Heart left ventricle (tissue), 16 donors: Measurements from ENCODE around the gene DNAH3. TPM values are rescaled to one million over a fixed set of nuclear protein-coding genes. Genes with fewer than 3 reads are reported as not detected.
A peak's percentile ranks its signal among the peaks of the same experiment; 100 is the strongest.

ENCODE experiments used
- ATAC-seq, 4 donors: fragments of 200-7000 bp; cut with Tn5 transposase; one replicate each; pipeline ENCODE4 v1.9.1; 2020 to 2022; ENCODE audit warnings: moderate library complexity in 4 of 4, mild to moderate bottlenecking in 3 of 4, moderate number of reproducible peaks in 1 of 4
- DNase-seq, 5 donors: peaks; one replicate each; pipeline ENCODE4 v3.0.0-alpha.2; 2020
- H3K27ac ChIP-seq, 12 donors: fragments of 200-600 bp; sonication (generic) in 4 of 12; one replicate each; pipeline versions ENCODE4 v1.5.0 to v1.8.0; 2016 to 2022; ENCODE audit warnings: mild to moderate bottlenecking in 2 of 12
- H3K27me3 ChIP-seq, 9 donors: fragments of 200-600 bp; sonication (generic) in 2 of 9; one replicate each; pipeline versions ENCODE4 v1.5.1 to v1.8.0; 2016 to 2022; ENCODE audit warnings: mild to moderate bottlenecking in 3 of 9
- H3K36me3 ChIP-seq, 9 donors: fragments of 200-600 bp; sonication (generic) in 2 of 9; one replicate each; pipeline versions ENCODE4 v1.5.0 to v1.8.0; 2018 to 2022; ENCODE audit warnings: mild to moderate bottlenecking in 2 of 9
- H3K4me1 ChIP-seq, 12 donors: fragments of 200-600 bp; sonication (generic) in 4 of 12; one replicate each; pipeline versions ENCODE4 v1.5.0 to v1.8.0; 2016 to 2022; ENCODE audit warnings: mild to moderate bottlenecking in 3 of 12
- H3K4me3 ChIP-seq, 12 donors: fragments of 200-600 bp; sonication (generic) in 4 of 12; one replicate each; pipeline versions ENCODE4 v1.5.0 to v1.8.0; 2017 to 2022; ENCODE audit warnings: mild to moderate bottlenecking in 9 of 12, moderate library complexity in 4 of 12
- H3K9me3 ChIP-seq, 12 donors: fragments of 200-600 bp; sonication (generic) in 4 of 12; one replicate each; pipeline versions ENCODE4 v1.5.0 to v1.8.0; 2016 to 2022; ENCODE audit warnings: mild to moderate bottlenecking in 1 of 12
- CTCF ChIP-seq, 12 donors: fragments of 200-600 bp; sonication (generic) in 4 of 12; IDR thresholded peaks; one replicate each; pipeline versions ENCODE4 v1.5.0 to v1.8.0; 2018 to 2022; ENCODE audit warnings: antibody characterized with exemption in 12 of 12, mild to moderate bottlenecking in 5 of 12
- POLR2A ChIP-seq, 2 donors: fragments of 450-650 bp; IDR thresholded peaks; one replicate each; pipeline ENCODE4 v1.6.1; 2017; ENCODE audit warnings: antibody characterized with exemption in 2 of 2, mild to moderate bottlenecking in 2 of 2, moderate library complexity in 2 of 2
- WGBS, 4 donors: extraction: QIAGEN DNeasy Blood & Tissue Kit in 2 of 4; methylation state at CpG; one replicate each; pipeline versions ENCODE4 v1.1.5 to v1.1.7; 2013 to 2018; 5-methylcytosine and 5-hydroxymethylcytosine counted together
- intact Hi-C, 10 donors: fragments of 100-400 bp; cut with DNase I; formaldehyde crosslinking; loops; one replicate each; pipeline versions ENCODE4 v1.11.1 to v1.14.2; 2022
- polyA plus RNA-seq, 2 donors: library from polyadenylated mRNA; stranded (reverse); fragments of 200-250 nt; gene quantifications; one replicate each; pipeline ENCODE4 v1.2.3, GENCODE V29; 2013
- total RNA-seq, 9 donors: library from RNA; depleted of rRNA in 2 of 9; stranded (reverse); fragments of >200 nt in 2 of 9; fragmentation: NEBNext Ultra II Directional in 3 of 9; extraction: Animal tissue kit (Norgen Biotek cat#: 25700) in 3 of 9; gene quantifications; one replicate each; pipeline versions ENCODE4 v1.1.0 to v1.2.4, GENCODE V29; 2016 to 2023
- donor health status: ischemic (EF 13 %, LVEDD 7.1; RV severe dilation, severe dysfunction).
- donor health status: healthy with polysubstance abuse.
- donor health status: DM: no; HTN: yes; CAD: no.
- donor health status: DM: no; HTN: no; CAD: no.
- donor health status: ischemic (EF 25% LVEDD 6.9; RV normal size, moderate dysfunction).
- donor health status: ischemic (EF 25% LVEDD 5.7; RV mildly dilated, moderate dysfunction).
- donor health status: healthy.
- donor health status: DM: yes; HTN: yes; CAD: no.
- donor health status: ischemic (EF 35%, LVEDD 5.7; RV mildly dilated, moderate dysfunction).
- donor health status: nonischemic (EF 11% LVEDD 7.7; RV severe dilation, severe dysfunction).
- donor health status: DM: yes; HTN: yes; CAD: no.
- donor health status: PGD.
- donor health status: ischemic (EF 29% LVEDD 5.4; RV normal size, mild dysfunction).
- donor health status: nonischemic (EF 23%, LVEDD 6.1; RV moderate dilation, normal function).

Gene DNAH3
- total and polyA plus RNA-seq, 11 donors, result 0.01 to 2.0 (median 0.87) TPM

- TF ChIP-seq POLR2A (IDR thresholded peaks at IDR 0.05) (no peak), CTCF (IDR thresholded peaks at IDR 0.05) (no peak)
- 17 to 23% (median 21%) methylated on average over 3 of the region's 3 CpGs for WGBS, 4 donors
- DNase-seq (no peak), ATAC-seq (no peak)
- Histone ChIP-seq H3K27me3 (no peaks in the 10 kb centered on the region), H3K27ac (peak overlapping the region; percentile 28 to 99 (median 74)), H3K36me3 (peaks cover 0 to 5% (median 0%) of the 10 kb centered on the region in 9 donors), H3K4me3 (peak overlapping the region in 2 of 12 donors; percentile 20 to 31), H3K4me1 (peaks cover 13 to 78% (median 56%) of the 10 kb centered on the region in 12 donors), H3K9me3 (no peaks in the 10 kb centered on the region)
- intact Hi-C loops, result loop anchor here in 9 of 10 donors (5.0 kb wide), 3 partner anchors 37 to 398 kb away; no protein-coding TSS in a partner anchor
Observed at GRCh38 chr16:20904507-20905081, 246.1 kb downstream of the DNAH3 start.

GRCh38 chr16:20903899-20904506 is 246.6 kb downstream of the DNAH3 start:
- WGBS, 4 donors, result 36 to 39% (median 37%) methylated on average over 5 of the region's 5 CpGs
- Histone ChIP-seq H3K27me3 (no peaks in the 10 kb centered on the region), H3K36me3 (peaks cover 0 to 5% (median 0%) of the 10 kb centered on the region in 9 donors), H3K9me3 (no peaks in the 10 kb centered on the region), H3K4me3 (peak overlapping the region in 2 of 12 donors; percentile 20 to 31), H3K27ac (peak overlapping the region; percentile 24 to 99 (median 71)), H3K4me1 (peaks cover 13 to 79% (median 58%) of the 10 kb centered on the region in 12 donors)
- ATAC-seq (no peak), DNase-seq (no peak)
- TF ChIP-seq CTCF (IDR thresholded peaks at IDR 0.05), result no peak
- no peak for TF ChIP-seq POLR2A (IDR thresholded peaks at IDR 0.05)
- intact Hi-C loops, result loop anchor here in 8 of 10 donors (2.0 to 5.0 kb wide), 4 partner anchors 37 to 398 kb away; no protein-coding TSS in a partner anchor

- no peak for DNase-seq
- intact Hi-C loops, result loop anchor here in 8 of 10 donors (2.0 to 5.0 kb wide), 4 partner anchors 36 to 399 kb away; no protein-coding TSS in a partner anchor
- Histone ChIP-seq H3K9me3 (no peaks in the 10 kb centered on the region), H3K27me3 (no peaks in the 10 kb centered on the region), H3K4me3 (no peak overlapping the region), H3K36me3 (peaks cover 0 to 5% (median 0%) of the 10 kb centered on the region in 9 donors), H3K4me1 (peaks cover 17 to 81% (median 65%) of the 10 kb centered on the region in 12 donors), H3K27ac (peak overlapping the region in 10 of 12 donors; percentile 15 to 99 (median 86))
- no peak for TF ChIP-seq POLR2A (IDR thresholded peaks at IDR 0.05)
- no peak for TF ChIP-seq CTCF (IDR thresholded peaks at IDR 0.05)
- 75 to 87% (median 82%) methylated on average over 5 of the region's 5 CpGs for WGBS, 4 donors
- no peak for ATAC-seq
Observed at GRCh38 chr16:20903116-20903898, 247.3 kb downstream of the DNAH3 start.
